Left lung (tissue), 10 donors: ENCODE data around the gene GMDS. TPM values are rescaled to one million over a fixed set of nuclear protein-coding genes. Genes with fewer than 3 reads are reported as not detected.

ENCODE experiments used
- ATAC-seq: fragments of 200-7000 bp; cut with Tn5 transposase; one replicate; pipeline ENCODE4 v1.9.1; 2020; ENCODE audit warnings: moderate library complexity
- DNase-seq, 4 donors: peaks; one replicate each; pipeline ENCODE4 v3.0.0-alpha.2; 2013 to 2020
- H3K27ac ChIP-seq, 2 donors: fragments of 200-600 bp; sonication (generic) in 1 of 2; one replicate each; pipeline versions ENCODE4 v1.5.0 to v1.8.0; 2020 to 2021
- H3K27me3 ChIP-seq, 2 donors: fragments of 200-600 bp; sonication (generic) in 1 of 2; one replicate each; pipeline versions ENCODE4 v1.5.0 to v1.8.0; 2020 to 2021
- H3K36me3 ChIP-seq, 2 donors: fragments of 200-600 bp; sonication (generic) in 1 of 2; one replicate each; pipeline versions ENCODE4 v1.5.0 to v1.8.0; 2020 to 2021
- H3K4me1 ChIP-seq, 2 donors: fragments of 200-600 bp; one replicate each; pipeline ENCODE4 v1.8.0; 2021
- H3K4me3 ChIP-seq, 2 donors: fragments of 200-600 bp; sonication (generic) in 1 of 2; one replicate each; pipeline versions ENCODE4 v1.5.0 to v1.8.0; 2020 to 2021; ENCODE audit warnings: mild to moderate bottlenecking in 1 of 2
- H3K9me3 ChIP-seq, 2 donors: fragments of 200-600 bp; sonication (generic) in 1 of 2; one replicate each; pipeline versions ENCODE4 v1.5.0 to v1.8.0; 2020 to 2021
- intact Hi-C, 2 donors: fragments of 100-400 bp; cut with DNase I; formaldehyde crosslinking; loops; one replicate each; pipeline versions ENCODE4 v1.11.2 to v1.14.2; 2022
- polyA plus RNA-seq, 6 donors: library from polyadenylated mRNA; unstranded; fragments of 120-200 nt; gene quantifications; one replicate each; pipeline ENCODE4 v1.2.1, GENCODE V29; 2013; ENCODE audit not compliant: insufficient read length in 6 of 6
- total RNA-seq, 2 donors: library from RNA; stranded (reverse); fragmentation: NEBNext Ultra II Directional; extraction: Animal tissue kit (Norgen Biotek cat#: 25700); gene quantifications; one replicate each; pipeline ENCODE4 v1.2.1, GENCODE V29; 2021
- TF ChIP-seq, protein P1 (sequence below), 2 donors: fragments of 200-600 bp; sonication (generic) in 1 of 2; IDR thresholded peaks; one replicate each; pipeline versions ENCODE4 v1.5.0 to v1.8.0; 2021; ENCODE audit warnings: antibody characterized with exemption in 2 of 2
- donor health status: DM: no; HTN: yes; CAD: no.
- donor health status: DM: no; HTN: no; CAD: no.

The GMDS gene
- total and polyA plus RNA-seq, 8 donors: 16.5 to 25.4 (median 21.2) TPM

DNA sequence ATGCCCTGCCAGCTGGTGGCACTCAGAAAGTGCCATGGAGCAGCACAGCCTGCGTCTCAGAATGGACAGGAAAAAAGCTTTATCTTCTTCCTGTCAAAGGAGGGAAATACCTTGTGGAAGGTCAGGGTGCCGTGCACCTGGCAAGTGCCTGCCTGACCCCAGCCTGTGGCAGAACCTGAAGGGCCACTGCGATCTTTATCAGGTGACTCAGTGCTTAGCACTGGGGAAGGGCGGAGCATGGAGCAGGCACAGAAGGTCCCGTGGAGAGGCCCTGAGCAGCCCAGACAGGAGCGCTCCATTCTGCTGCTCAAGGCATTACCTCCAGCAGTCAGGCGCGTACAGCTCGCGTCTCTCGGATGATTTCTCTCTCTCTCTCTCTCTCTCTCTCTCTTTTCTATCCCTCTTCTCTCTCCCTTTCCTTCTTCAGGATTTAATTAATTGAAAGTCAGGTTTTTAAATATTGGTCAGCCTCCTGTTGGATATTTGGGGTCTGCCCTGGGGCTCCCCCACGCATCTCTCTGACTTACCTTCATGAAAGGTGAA lies 604.0 kb downstream of the GMDS start:
- ATAC-seq: peak; percentile 97
- TF ChIP-seq, protein P1, sequence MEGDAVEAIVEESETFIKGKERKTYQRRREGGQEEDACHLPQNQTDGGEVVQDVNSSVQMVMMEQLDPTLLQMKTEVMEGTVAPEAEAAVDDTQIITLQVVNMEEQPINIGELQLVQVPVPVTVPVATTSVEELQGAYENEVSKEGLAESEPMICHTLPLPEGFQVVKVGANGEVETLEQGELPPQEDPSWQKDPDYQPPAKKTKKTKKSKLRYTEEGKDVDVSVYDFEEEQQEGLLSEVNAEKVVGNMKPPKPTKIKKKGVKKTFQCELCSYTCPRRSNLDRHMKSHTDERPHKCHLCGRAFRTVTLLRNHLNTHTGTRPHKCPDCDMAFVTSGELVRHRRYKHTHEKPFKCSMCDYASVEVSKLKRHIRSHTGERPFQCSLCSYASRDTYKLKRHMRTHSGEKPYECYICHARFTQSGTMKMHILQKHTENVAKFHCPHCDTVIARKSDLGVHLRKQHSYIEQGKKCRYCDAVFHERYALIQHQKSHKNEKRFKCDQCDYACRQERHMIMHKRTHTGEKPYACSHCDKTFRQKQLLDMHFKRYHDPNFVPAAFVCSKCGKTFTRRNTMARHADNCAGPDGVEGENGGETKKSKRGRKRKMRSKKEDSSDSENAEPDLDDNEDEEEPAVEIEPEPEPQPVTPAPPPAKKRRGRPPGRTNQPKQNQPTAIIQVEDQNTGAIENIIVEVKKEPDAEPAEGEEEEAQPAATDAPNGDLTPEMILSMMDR (IDR thresholded peaks at IDR 0.05): no peak
- Histone ChIP-seq H3K27ac (no peak overlapping the region), H3K9me3 (no peaks in the 10 kb centered on the region), H3K36me3 (no peaks in the 10 kb centered on the region), H3K4me3 (no peak overlapping the region), H3K4me1 (no peaks in the 10 kb centered on the region), H3K27me3 (no peaks in the 10 kb centered on the region)
- peak in 3 of 4 donors; percentile 35 to 82 (median 66) for DNase-seq
- intact Hi-C loops: no loop called here

DNA sequence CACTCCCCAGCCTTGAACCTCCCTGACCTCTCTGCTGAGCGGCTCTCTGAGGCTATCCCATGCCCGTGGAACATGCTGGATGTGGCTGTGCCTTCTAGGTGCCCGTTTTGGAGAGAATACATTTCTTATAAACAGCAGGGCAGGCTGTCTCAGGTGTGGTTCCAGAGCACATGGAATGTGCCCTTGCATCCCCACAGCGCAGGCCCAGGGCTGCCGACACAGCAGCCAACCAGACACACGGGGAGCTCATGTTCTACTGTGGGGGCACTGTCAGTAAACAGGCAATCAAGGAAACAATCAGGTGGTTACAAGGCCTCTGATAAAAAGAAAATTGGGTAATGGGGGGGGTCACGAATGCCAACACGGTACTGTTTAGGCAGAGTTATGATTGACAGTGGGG lies 604.9 kb downstream of the GMDS start:
- TF ChIP-seq, protein P1 (IDR thresholded peaks at IDR 0.05): no peak
- H3K27ac ChIP-seq: no peak overlapping the region
- no peaks in the 10 kb centered on the region for H3K4me1 ChIP-seq
- no peaks in the 10 kb centered on the region for H3K36me3 ChIP-seq
- DNase-seq: no peak
- H3K9me3 ChIP-seq: no peaks in the 10 kb centered on the region
- H3K27me3 ChIP-seq: no peaks in the 10 kb centered on the region
- no peak overlapping the region for H3K4me3 ChIP-seq
- intact Hi-C loops: no loop called here
- no peak for ATAC-seq

DNA sequence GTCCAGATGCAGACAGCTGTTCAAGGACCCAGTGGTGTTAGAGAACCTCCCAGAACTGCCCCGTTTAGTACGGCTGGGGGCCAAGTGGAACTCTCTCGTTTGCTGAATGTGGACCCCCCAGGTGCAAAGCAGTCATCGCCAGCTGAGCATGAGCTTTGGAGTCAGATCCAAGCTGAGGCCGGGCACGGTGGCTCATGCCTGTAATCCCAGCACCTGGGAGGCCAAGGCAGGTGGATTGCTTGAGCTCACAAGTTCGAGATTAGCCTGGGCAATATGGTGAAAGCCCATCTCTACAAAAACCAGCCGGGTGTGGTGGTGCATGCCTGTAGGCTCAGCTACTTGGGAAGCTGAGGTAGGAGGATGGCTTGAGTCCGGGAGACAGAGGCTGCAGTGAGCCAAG lies 606.0 kb downstream of the GMDS start:
- Histone ChIP-seq H3K9me3 (no peaks in the 10 kb centered on the region), H3K4me3 (no peak overlapping the region), H3K36me3 (no peaks in the 10 kb centered on the region), H3K27me3 (no peaks in the 10 kb centered on the region), H3K4me1 (no peaks in the 10 kb centered on the region), H3K27ac (no peak overlapping the region)
- intact Hi-C loops: no loop called here
- no peak for DNase-seq
- TF ChIP-seq, protein P1 (IDR thresholded peaks at IDR 0.05): no peak
- ATAC-seq: no peak

DNA sequence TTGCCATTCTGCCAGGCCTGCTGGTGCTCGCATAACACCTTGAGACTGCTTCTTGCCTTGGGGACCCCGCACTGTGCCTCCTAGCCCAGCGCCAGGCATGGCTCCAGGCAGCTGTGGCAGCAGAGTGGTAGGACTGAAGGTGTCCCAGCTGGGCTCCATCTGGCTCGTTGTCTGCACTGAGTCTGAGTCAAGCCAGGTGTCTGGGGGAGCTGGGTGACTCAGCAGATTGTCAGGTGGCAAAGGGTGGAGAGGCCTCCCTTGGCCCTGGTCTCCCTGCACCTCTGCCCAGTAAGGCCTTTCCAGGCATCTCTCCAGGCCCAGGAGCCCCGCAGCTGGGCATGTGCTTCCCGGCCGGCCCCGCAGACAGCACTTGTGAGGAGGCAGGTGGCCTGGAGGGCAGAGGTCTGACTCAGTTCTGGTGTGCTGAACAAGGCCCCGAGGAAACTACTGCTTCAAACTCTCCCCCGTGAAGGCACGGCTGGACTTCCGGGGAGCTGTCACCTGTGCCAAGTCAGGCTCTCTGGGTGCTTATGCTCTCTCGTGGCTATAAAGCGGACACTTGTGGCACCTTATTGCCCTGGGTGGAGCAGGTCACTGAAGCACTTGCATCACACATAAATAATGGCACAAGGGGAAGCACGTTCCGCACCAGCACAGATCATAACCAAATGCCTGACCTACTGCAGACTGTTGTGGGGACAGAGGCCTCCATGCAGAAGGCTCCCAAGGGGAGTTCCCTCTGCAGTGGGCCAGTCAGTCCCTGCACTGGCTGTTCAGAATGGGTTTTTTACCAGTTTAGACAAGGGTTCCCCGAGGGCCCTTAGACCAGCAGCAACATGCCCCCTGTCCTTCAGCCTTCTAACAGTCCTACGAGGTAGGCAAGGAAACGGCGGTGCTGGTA lies 608.2 kb downstream of the GMDS start:
- ATAC-seq (peak; percentile 54), DNase-seq (peak in 1 of 4 donors; percentile 81)
- Histone ChIP-seq H3K36me3 (no peaks in the 10 kb centered on the region), H3K4me1 (no peaks in the 10 kb centered on the region), H3K27ac (no peak overlapping the region), H3K4me3 (no peak overlapping the region), H3K9me3 (no peaks in the 10 kb centered on the region), H3K27me3 (no peaks in the 10 kb centered on the region)
- intact Hi-C loops: no loop called here
- TF ChIP-seq, protein P1 (IDR thresholded peaks at IDR 0.05): no peak

DNA sequence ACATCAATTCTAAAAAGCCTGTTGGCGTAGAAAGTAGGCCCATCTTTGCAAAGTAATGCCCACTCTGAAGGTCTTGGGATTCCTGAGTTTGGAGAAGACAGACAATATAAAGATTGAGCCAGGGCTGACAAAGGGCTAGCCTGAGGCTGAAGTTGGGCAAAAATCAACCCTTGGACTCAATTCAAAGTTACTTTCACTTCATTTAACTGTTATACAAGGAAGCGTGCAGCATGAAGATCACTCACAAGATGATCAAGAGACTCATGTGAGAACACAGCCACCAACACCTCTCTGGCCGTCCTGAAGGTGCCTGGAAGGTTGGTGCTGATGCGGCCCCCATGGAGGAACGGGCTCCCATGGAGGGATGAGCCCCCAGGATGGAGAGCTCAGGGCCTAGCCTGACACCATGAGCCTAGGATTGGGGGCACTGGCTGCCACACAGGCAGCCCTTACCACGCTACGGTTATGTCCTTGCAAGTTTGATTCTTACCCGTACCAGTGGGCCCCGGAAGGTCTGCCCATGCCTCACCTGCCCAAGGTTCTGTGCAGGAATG lies 609.1 kb downstream of the GMDS start:
- no peaks in the 10 kb centered on the region for H3K9me3 ChIP-seq
- DNase-seq (no peak), ATAC-seq (no peak)
- intact Hi-C loops: no loop called here
- H3K4me1 ChIP-seq: no peaks in the 10 kb centered on the region
- TF ChIP-seq, protein P1 (IDR thresholded peaks at IDR 0.05): no peak
- no peaks in the 10 kb centered on the region for H3K27me3 ChIP-seq
- H3K4me3 ChIP-seq: no peak overlapping the region
- no peak overlapping the region for H3K27ac ChIP-seq
- H3K36me3 ChIP-seq: no peaks in the 10 kb centered on the region
